DMS79 treated with DMSO at 0.1 percent for 48 hours (cell line): ENCODE measurements around the gene UNC79.

Experiments used
- DNase-seq: peaks from one replicate; lab custom pipeline; 2025; lab: John Stamatoyannopoulos, UW

Gene UNC79

GRCh38 chr14:93708311-93708734, 277.6 kb downstream of the UNC79 start:
- DNase-seq: peak; percentile 71

- no peak for DNase-seq
Measured at GRCh38 chr14:93708800-93709199, 278.1 kb downstream of the UNC79 start.

- no peak for DNase-seq
Measured at GRCh38 chr14:93709249-93709648, 278.5 kb downstream of the UNC79 start.

- peak; percentile 95 for DNase-seq
Measured at GRCh38 chr14:93712079-93712837, 281.5 kb downstream of the UNC79 start.

- peak; percentile 97 for DNase-seq
Measured at GRCh38 chr14:93712838-93713724, 282.3 kb downstream of the UNC79 start.

- DNase-seq: no peak
Measured at GRCh38 chr14:93713726-93714405, 283.1 kb downstream of the UNC79 start.

- no peak for DNase-seq
Measured at GRCh38 chr14:93714605-93715004, 283.9 kb downstream of the UNC79 start.

GRCh38 chr14:93715279-93715927, 284.7 kb downstream of the UNC79 start:
- no peak for DNase-seq

GRCh38 chr14:93716002-93716745, 285.4 kb downstream of the UNC79 start:
- DNase-seq: no peak

- DNase-seq: no peak
Measured at GRCh38 chr14:93716746-93717667, 286.3 kb downstream of the UNC79 start.

- DNase-seq: no peak
Measured at GRCh38 chr14:93717668-93718320, 287.1 kb downstream of the UNC79 start.

GRCh38 chr14:93719256-93719655, 288.5 kb downstream of the UNC79 start:
- DNase-seq: no peak

GRCh38 chr14:93720076-93720815, 289.5 kb downstream of the UNC79 start:
- no peak for DNase-seq

- DNase-seq: no peak
Measured at GRCh38 chr14:93720981-93721483, 290.3 kb downstream of the UNC79 start.

- no peak for DNase-seq
Measured at GRCh38 chr14:93723001-93723400, 292.3 kb downstream of the UNC79 start.

- no peak for DNase-seq
Measured at GRCh38 chr14:93725002-93725582, 294.4 kb downstream of the UNC79 start.

- DNase-seq: no peak
Measured at GRCh38 chr14:93725993-93726392, 295.3 kb downstream of the UNC79 start.

GRCh38 chr14:93727039-93727740, 296.5 kb downstream of the UNC79 start:
- DNase-seq: no peak
